HG02840 (cell line): ENCODE data around the gene ZNF425.
"Not testable (repeated sequence)": the region's sequence is repeated elsewhere in the genome, so short reads cannot be mapped to it uniquely, and the experiment has no call there.

Experiments
- ATAC-seq: cut with Tn5 transposase; IDR thresholded peaks from one replicate; pipeline ENCODE4 v1.9.1; 2021; ENCODE audit warnings: mild to moderate bottlenecking, moderate library complexity, moderate number of reproducible peaks; ENCODE audit not compliant: unreplicated experiment, low FRiP score

The ZNF425 gene, protein sequence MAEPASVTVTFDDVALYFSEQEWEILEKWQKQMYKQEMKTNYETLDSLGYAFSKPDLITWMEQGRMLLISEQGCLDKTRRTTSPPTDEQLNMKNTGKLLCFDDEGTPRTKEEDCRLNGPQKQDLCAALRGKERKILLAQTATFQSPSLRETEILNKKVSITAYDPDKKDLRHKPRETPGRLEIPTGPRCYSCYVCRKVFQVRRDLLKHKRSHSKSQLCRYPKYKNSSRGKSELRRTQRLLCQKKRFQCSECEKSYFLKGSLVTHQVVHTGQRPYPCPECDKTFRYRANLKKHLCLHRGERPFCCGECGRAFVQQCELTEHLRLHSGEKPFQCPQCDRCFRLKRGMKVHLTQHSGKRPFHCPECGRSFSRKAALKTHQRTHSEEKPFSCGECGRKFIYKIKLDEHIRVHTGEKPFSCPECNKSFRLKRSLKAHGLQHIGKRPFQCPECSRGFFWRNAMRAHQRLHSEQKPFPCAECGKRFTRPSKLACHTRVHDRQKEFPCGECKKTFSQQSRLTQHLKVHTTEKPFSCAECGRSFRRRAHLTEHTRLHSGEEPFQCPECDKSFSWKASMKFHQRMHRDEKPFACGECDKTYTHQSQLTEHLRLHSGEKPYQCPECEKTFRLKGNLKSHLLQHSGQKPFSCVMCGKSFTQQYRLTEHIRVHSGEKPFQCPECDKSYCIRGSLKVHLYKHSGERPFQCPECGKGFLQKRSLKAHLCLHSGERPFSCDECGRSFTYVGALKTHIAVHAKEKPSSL

DNA sequence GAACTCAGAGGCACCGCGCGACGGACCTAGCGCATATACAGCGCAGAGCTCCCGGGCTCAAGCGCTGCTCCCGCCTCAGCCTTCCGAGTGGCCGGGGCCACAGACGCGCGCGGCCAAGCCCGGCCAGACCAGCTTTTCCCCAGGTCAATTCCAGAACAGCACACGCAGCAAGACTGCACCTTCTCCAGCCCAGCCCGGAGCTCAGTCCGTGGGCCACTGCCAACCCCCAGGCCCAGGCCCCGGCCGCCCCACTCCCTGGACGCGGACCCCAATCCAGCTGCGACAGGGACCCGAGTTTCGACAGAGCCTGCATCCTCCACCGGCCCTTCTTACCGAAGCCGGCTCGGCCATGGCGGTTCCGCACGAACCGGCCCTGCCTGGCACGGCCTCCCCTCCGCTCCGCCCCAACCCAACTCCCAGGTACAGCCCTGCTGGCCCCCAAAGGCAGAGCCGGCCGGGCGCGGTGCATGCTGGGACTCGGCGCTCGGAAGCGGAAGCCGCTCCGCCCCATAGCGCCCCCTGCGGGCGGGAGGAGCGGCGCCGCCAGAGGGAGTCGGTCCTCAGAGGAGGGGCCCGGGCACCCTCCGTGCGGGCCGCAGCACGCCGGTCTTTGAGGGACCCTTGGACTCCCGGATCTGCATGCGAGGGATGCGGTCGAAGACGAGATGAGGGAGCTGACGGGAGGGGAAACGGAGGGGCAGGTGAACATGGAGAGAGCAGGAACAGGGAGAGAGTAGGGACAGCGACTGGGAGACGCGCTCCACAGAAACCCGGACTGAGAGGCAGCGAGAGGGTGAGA, at the start of gene ZNF425:
TSS of gene ZNF425 (minus strand) at position 462 of the 799 bp plus-strand sequence. CDS start at position 351, 111 bp downstream.
- peak; percentile 89 for ATAC-seq

DNA sequence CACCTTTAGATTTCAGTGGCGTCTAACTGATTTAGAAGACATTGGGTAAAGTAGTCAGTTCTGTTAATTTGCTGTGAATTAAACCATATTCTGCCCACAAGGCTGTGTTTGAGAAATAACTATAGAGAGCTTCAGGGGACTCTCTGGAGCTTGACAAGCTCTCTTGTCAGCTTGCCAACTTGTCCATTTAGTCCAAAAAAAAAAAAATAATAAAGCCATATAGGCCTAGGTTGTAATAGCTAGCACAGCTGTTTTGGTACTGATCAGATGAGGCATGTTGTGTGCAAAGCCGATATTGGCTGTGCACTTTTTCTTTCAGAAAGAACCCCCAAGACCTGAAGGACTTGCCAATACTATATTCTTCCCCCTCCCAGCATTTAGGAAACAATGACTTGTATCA, 49.0 kb upstream of the ZNF425 start:
- ATAC-seq: no peak

DNA sequence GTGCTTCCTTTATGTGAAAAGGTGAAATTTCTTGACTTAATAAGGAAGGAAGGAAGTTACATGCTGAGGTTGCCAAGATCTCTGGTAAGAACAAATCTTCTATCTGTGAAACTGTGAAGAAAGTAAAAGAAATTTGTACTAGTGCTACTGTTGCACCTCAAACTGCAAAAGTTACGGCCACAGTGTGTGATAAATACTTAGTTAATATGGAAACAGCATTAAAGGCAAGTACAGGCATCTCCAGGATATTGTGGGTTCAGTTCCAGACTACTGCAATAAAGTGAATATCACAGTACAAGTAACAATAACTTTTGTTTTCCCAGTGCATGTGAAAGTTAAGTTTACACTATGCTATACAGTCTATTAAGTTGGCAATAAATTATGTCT, 46.4 kb upstream of the ZNF425 start:
- no peak for ATAC-seq

GRCh38 chr7:149171892-149172533, 45.9 kb upstream of the ZNF425 start:
- no peak for ATAC-seq

- ATAC-seq: no peak
Observed at GRCh38 chr7:149166630-149167352, 40.7 kb upstream of the ZNF425 start.

DNA sequence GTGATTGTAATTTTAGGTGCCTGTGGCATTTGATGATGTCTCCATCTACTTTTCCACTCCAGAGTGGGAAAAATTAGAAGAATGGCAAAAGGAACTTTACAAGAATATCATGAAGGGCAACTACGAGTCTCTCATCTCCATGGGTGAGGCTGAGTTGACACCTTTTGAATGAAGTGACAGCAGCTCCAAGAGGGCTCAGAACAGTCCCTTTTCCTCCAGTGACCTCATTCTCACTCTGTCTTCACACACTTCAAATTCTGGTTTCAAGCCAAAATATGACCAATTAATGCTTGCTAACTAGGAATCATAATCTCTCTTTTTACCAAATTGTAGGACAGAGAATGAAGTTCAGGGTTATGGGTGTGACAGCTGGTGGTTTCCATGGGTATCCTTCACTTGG, 40.0 kb upstream of the ZNF425 start:
- no peak for ATAC-seq

DNA sequence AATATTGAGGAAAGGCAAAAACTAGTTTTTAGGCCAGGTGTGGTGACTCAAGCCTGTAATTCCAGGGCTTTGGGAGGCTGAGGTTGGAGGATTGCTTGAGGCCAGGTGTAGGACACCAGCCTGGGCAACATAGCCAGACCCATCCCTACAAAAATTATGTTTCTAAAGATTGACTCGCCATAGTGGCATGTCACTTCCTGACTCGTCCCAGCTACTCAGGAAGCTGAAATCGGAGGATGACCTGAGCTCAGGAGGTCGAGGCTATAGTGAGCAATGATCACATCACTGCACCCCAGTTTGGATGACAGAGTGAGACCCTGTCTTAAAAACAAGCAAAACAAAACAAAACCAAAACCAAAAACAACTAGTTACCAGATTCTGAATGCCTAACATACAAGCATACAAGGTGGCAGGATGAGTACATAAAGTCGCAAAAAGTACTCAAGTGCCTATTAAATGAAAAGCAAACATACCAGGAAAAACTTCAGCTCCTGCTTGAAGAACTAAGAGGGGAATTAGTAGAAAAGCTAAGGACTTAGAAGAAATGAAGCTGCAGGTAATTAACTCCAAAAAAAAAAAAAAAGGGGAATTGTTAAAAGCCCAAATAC, 35.2 kb upstream of the ZNF425 start:
- no peak for ATAC-seq

DNA sequence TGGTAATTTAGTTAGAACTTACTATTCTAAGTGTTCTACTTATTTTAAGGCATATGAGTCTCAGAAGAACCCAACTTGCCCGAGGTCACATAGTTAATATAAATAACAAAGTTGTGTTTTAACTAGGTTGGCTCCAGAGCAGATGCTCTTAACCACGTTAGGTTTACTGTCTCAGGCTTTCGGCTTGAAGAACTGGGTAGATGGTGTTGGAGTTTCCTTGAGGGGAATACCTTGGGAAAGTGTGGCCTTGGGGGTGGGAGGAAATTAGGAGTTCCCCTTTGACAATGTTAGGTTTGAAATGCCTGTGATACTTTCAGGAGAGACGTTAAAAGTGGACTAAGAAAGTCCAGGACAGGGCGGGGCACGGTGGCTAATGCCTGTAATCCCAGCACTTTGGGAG, 30.8 kb upstream of the ZNF425 start:
- ATAC-seq: no peak

- ATAC-seq: no peak
Observed at GRCh38 chr7:149154056-149154455, 27.9 kb upstream of the ZNF425 start.

DNA sequence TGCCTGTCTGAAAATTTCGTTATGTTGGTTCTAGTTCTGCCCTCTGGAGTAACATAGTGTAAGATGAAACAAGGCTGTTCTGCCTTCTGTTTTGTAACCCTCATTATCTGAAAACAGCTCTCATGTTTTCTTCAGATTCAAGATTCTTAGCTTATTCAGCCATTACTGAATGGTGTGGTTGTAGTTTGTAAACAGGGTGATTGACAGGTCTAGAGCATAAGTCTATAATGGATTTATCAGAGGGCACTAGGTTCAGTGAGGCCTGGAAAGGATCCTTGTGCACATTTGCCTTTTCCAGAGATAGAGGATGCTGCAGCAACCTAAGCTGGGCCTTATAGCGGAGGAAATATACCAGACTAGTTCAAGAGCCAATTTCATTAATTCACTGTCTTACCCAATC, 27.2 kb upstream of the ZNF425 start:
- ATAC-seq: no peak

DNA sequence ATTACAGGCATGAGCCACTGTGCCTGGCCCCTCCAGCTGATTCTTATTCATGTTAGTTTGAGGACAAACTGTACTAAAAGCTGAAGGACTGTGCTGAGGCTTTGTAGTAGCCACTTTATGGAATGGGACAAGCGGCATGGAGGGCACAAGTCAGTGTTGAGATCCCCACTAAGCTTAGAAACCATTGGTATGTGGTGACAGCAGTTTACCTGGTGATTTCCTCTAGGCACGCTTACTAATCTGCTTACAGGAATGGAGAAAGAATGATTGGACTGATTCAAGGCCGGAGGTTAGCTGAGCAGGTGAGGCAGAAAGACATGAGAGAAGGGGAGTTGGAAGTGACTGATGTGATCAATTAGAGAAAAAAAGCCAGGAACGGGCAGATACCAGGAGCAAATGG, 24.9 kb upstream of the ZNF425 start:
- ATAC-seq: no peak

GRCh38 chr7:149147752-149148653, 21.9 kb upstream of the ZNF425 start:
- ATAC-seq: peak; percentile 29

DNA sequence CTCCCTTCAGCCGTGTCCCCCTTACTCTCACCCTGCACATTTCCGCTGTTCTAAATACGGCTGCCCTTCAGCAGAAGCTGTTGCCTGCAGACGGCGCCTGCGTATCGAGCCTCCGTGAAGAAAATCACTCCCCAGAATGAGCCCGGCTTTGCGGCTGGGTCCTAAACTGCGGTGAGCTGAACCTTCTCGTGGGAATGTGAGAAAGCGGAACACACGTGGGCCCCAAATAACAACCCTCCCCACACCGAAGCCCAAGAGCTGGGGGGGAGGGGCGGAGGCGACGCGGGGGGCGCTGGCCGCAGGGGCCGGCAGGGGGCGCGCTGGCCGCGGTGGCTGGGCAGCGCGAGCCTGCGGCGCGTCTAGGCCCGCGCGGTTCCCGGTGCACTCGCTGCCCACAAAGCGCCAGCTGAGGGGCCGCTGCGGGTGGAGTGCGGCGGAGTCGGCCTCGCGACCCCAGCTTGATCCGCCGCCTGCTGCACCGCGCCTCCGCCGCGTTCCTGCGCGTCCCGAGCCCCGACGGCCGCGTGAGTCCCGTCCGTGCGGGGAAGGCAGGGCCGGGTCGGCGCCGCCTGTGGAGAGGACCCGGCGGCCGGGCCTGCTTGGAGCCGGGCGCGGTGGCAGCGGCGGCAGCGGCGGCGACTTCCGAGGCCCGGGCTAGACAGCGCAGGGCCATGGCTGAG, 21.1 kb upstream of the ZNF425 start, which contains the start of gene ZNF398:
TSS of gene ZNF398 (plus strand) at position 382 of the 680 bp plus-strand sequence. CDS start at position 672, 290 bp downstream.
- ATAC-seq: peak; percentile 64

DNA sequence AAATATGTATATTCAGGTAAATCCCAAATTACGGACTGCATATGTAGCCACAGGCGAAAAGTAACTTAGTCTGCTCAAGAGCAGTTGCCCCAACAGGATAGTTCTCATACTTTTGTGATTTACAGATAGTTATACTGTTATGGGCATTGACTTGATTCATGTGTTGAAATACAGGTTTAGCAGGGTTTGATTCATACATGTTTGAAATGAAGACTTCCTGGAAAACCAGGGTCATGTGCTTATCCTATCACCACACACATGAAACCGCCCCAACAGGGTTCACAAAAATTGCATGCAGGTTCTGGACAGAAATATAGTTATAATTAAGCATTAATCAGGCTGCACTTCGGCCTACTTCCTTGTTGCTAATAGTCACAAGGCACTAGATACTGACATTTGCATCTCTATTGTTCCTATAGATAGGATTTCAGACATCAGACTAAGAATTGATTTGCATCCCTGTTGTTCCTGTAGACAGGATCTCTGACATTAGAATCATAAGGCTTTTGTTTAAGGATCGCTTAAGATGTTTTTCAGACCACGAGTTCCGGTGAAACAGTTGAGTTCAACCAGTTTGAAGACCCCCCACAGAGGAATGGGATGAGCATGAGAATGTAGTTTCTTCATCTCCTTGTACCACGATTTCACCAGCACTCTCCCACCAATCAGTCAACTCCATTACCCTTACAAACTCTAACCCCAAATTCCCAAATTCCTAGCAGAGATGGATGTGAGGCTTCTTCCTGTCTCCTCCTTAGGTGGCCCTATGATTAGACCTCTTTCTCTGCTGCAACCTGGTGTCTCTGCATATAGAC, 19.1 kb upstream of the ZNF425 start:
- no peak for ATAC-seq

DNA sequence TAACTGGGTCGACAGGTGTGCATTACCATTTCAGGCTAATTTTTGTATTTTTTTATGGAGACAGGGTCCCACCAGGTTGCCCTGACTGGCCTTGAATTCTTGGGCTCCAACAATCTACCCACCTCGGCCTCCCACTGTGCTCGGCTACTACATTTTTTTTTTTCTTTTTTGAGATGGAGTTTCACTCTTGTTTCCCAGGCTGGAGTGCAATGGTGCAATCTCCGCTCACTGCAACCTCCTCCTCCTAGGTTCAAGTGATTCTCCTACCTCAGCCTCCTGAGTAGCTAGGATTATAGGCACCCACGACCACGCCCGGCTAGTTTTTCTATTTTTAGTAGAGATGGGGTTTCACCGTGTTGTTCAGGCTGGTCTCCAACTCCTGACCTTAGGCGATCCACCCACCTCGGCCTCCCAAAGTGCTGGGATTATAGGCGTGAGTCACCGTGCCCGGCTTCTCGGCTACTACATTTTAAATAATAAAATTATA, 18.4 kb upstream of the ZNF425 start:
- ATAC-seq: not testable (repeated sequence)

DNA sequence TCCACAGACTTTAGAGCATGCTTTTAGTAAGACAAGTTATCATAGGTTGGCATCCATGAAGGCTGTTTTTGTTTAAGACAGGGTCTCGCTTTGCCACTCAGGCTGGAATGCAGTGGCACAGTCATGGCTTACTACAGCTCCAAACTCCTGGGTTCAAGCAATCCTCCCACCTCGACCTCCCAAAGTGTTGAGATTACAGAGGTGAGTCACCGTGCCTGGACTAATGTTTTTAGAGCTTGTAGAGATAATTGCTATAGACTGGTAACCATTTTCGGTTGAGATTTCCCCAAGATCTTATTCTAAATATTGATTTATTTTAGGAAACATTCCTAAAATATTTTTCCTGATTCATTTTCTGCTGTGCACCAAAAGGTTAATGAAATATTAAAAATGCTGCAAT, 15.8 kb upstream of the ZNF425 start:
- no peak for ATAC-seq

GRCh38 chr7:149140831-149141230, 14.7 kb upstream of the ZNF425 start:
- ATAC-seq: no peak
